ENCODE data around the gene KLK8. TPM values are rescaled to one million over a fixed set of nuclear protein-coding genes. Genes with fewer than 3 reads are reported as not detected.

The KLK8 gene
- polyA plus RNA-seq, 3 donors = not detected

GRCh38 chr19:50952910-50953309 is 48.5 kb downstream of the KLK8 start, which contains the start of gene KLK5:
Gene KLK5, minus strand, starts transcription at chr19:50953038. Its CDS starts 381 bp downstream, at chr19:50952657.
- Histone ChIP-seq H3K4me2 (replicated peaks; ENCODE audit: extremely low read depth, low read length, poor library complexity, severe bottlenecking) (no peak within 1 kb of the TSS), H2AFZ (ENCODE audit: insufficient read depth, low read depth, low read length, poor library complexity, severe bottlenecking) (no peak within 1 kb of the TSS)
- TF ChIP-seq CTCF (IDR thresholded peaks at IDR 0.05) = no peak

GRCh38 chr19:50949861-50950260 is 51.5 kb downstream of the KLK8 start:
- intact Hi-C loops (cut with micrococcal nuclease) = no loop called here

More at GRCh38 chr19:50952910-50953309, 48.5 kb downstream of the KLK8 start, which contains the start of gene KLK5:
- H3K27ac Mint-ChIP-seq = peak within 1 kb of the TSS in 1 of 7 donors; percentile 63
- peaks cover 3 to 11% (median 6%) of the 10 kb centered on the region in 3 donors for H3K27me3 Mint-ChIP-seq (ENCODE audit: low read depth in 3 of 3)
- Histone ChIP-seq H3K27ac (ENCODE audit: low read depth in 1 of 2, low read length in 2 of 2) (no peak within 1 kb of the TSS), H3K4me1 (ENCODE audit: control insufficient read depth in 1 of 2, insufficient read depth in 2 of 2, low read length in 2 of 2) (no peaks in the 10 kb centered on the region), H3K9ac (ENCODE audit: insufficient read depth, low read length, poor library complexity, severe bottlenecking) (no peak within 1 kb of the TSS), H3K9me3 (replicated peaks in 1 of 2; ENCODE audit: control insufficient read depth in 1 of 2, insufficient read depth in 1 of 2, low read length in 2 of 2) (no peaks in the 10 kb centered on the region), H3K27me3 (ENCODE audit: control insufficient read depth in 2 of 2, insufficient read depth in 2 of 2, low read length in 2 of 2) (no peaks in the 10 kb centered on the region), H3K4me3 (replicated peaks in 1 of 3; ENCODE audit: low read depth in 2 of 3, low read length in 3 of 3) (no peak within 1 kb of the TSS), H4K20me1 (ENCODE audit: insufficient read depth, low read length) (no peaks in the 10 kb centered on the region), H3K36me3 (replicated peaks in 1 of 2; ENCODE audit: control insufficient read depth in 1 of 2, insufficient read depth in 2 of 2, low read length in 2 of 2) (no peaks in the 10 kb centered on the region), H3K79me2 (ENCODE audit: insufficient read depth, low read length) (no peaks in the 10 kb centered on the region)
- no peaks in the 10 kb centered on the region for H3K36me3 Mint-ChIP-seq
- H3K9me3 Mint-ChIP-seq = peaks cover 0 to 11% (median 2%) of the 10 kb centered on the region in 7 donors
- no peak for DNase-seq
- H3K4me3 Mint-ChIP-seq = no peak within 1 kb of the TSS
- 23% methylated on average over 5 of the region's 7 CpGs for WGBS (ENCODE audit: insufficient coverage)
- intact Hi-C loops (cut with micrococcal nuclease) = no loop called here
- no peaks in the 10 kb centered on the region for H3K4me1 Mint-ChIP-seq

More at GRCh38 chr19:50949861-50950260, 51.5 kb downstream of the KLK8 start:
- Mint-ChIP-seq H3K4me1 (no peaks in the 10 kb centered on the region), H3K27ac (no peak overlapping the region), H3K36me3 (no peaks in the 10 kb centered on the region), H3K4me3 (no peak overlapping the region), H3K9me3 (peaks cover 0 to 11% (median 4%) of the 10 kb centered on the region in 7 donors), H3K27me3 (ENCODE audit: low read depth in 3 of 3) (peaks cover 3 to 10% (median 6%) of the 10 kb centered on the region in 3 donors)
- no peak for DNase-seq
- Histone ChIP-seq H3K27me3 (ENCODE audit: control insufficient read depth in 2 of 2, insufficient read depth in 2 of 2, low read length in 2 of 2) (no peaks in the 10 kb centered on the region), H3K27ac (ENCODE audit: low read depth in 1 of 2, low read length in 2 of 2) (no peak overlapping the region), H2AFZ (ENCODE audit: insufficient read depth, low read depth, low read length, poor library complexity, severe bottlenecking) (no peak overlapping the region), H3K4me1 (ENCODE audit: control insufficient read depth in 1 of 2, insufficient read depth in 2 of 2, low read length in 2 of 2) (no peaks in the 10 kb centered on the region), H3K4me3 (replicated peaks in 1 of 3; ENCODE audit: low read depth in 2 of 3, low read length in 3 of 3) (no peak overlapping the region), H3K9ac (ENCODE audit: insufficient read depth, low read length, poor library complexity, severe bottlenecking) (no peak overlapping the region), H3K9me3 (replicated peaks in 1 of 2; ENCODE audit: control insufficient read depth in 1 of 2, insufficient read depth in 1 of 2, low read length in 2 of 2) (no peaks in the 10 kb centered on the region), H3K79me2 (ENCODE audit: insufficient read depth, low read length) (no peaks in the 10 kb centered on the region), H3K36me3 (replicated peaks in 1 of 2; ENCODE audit: control insufficient read depth in 1 of 2, insufficient read depth in 2 of 2, low read length in 2 of 2) (no peaks in the 10 kb centered on the region), H3K4me2 (replicated peaks; ENCODE audit: extremely low read depth, low read length, poor library complexity, severe bottlenecking) (no peak overlapping the region), H4K20me1 (ENCODE audit: insufficient read depth, low read length) (no peaks in the 10 kb centered on the region)
- no peak for TF ChIP-seq CTCF (IDR thresholded peaks at IDR 0.05)
- 48% methylated on average over 16 of the region's 19 CpGs for WGBS (ENCODE audit: insufficient coverage)
